Activated CD8-positive, alpha-beta memory T cell treated with anti-CD3 and anti-CD28 coated beads, Interleukin-2, amount 50 U/mL, for 4 hours (primary cell): ENCODE results near the gene SOCS3.
"Not testable (repeated sequence)": the region's sequence is repeated elsewhere in the genome, so short reads cannot be mapped to it uniquely, and the experiment has no call there.

Experiments
- DNase-seq: peaks from one replicate; pipeline ENCODE4 v3.0.0-alpha.2; 2020

Gene SOCS3

GRCh38 chr17:78347453-78347852, 12.4 kb downstream of the SOCS3 start:
- no peak for DNase-seq

GRCh38 chr17:78346605-78347250, 13.1 kb downstream of the SOCS3 start:
- DNase-seq = no peak

GRCh38 chr17:78345791-78346494, 13.9 kb downstream of the SOCS3 start:
- no peak for DNase-seq

- no peak for DNase-seq
Observed at GRCh38 chr17:78345172-78345571, 14.7 kb downstream of the SOCS3 start.

- no peak for DNase-seq
Observed at GRCh38 chr17:78344666-78345065, 15.2 kb downstream of the SOCS3 start.

- DNase-seq = peak; percentile 66
Observed at GRCh38 chr17:78343543-78344201, 16.2 kb downstream of the SOCS3 start.

- DNase-seq = no peak
Observed at GRCh38 chr17:78343187-78343542, 16.7 kb downstream of the SOCS3 start.

GRCh38 chr17:78342449-78343186, 17.3 kb downstream of the SOCS3 start:
- no peak for DNase-seq

- no peak for DNase-seq
Observed at GRCh38 chr17:78341559-78342448, 18.1 kb downstream of the SOCS3 start.

GRCh38 chr17:78340183-78340955, 19.5 kb downstream of the SOCS3 start:
- DNase-seq = no peak

GRCh38 chr17:78338486-78339259, 21.2 kb downstream of the SOCS3 start:
- no peak for DNase-seq

- no peak for DNase-seq
Observed at GRCh38 chr17:78337244-78338109, 22.4 kb downstream of the SOCS3 start.

- DNase-seq = no peak
Observed at GRCh38 chr17:78335209-78335608, 24.7 kb downstream of the SOCS3 start.

- DNase-seq = no peak
Observed at GRCh38 chr17:78332991-78333390, 26.9 kb downstream of the SOCS3 start.

GRCh38 chr17:78331355-78331754, 28.5 kb downstream of the SOCS3 start:
- DNase-seq = not testable (repeated sequence)

GRCh38 chr17:78330570-78331224, 29.2 kb downstream of the SOCS3 start:
- no peak for DNase-seq

GRCh38 chr17:78329263-78330059, 30.4 kb downstream of the SOCS3 start:
- no peak for DNase-seq

GRCh38 chr17:78327880-78328279, 32.0 kb downstream of the SOCS3 start:
- no peak for DNase-seq
